ENCODE results near the gene CAMK1D. TPM values are rescaled to one million over a fixed set of nuclear protein-coding genes. Genes with fewer than 3 reads are reported as not detected.

Gene CAMK1D
- total and polyA plus RNA-seq, 2 donors (not counting 3 experiments of a cell fraction or from before 2014, with no cell fraction given): 0.37 to 4.2 TPM

DNA sequence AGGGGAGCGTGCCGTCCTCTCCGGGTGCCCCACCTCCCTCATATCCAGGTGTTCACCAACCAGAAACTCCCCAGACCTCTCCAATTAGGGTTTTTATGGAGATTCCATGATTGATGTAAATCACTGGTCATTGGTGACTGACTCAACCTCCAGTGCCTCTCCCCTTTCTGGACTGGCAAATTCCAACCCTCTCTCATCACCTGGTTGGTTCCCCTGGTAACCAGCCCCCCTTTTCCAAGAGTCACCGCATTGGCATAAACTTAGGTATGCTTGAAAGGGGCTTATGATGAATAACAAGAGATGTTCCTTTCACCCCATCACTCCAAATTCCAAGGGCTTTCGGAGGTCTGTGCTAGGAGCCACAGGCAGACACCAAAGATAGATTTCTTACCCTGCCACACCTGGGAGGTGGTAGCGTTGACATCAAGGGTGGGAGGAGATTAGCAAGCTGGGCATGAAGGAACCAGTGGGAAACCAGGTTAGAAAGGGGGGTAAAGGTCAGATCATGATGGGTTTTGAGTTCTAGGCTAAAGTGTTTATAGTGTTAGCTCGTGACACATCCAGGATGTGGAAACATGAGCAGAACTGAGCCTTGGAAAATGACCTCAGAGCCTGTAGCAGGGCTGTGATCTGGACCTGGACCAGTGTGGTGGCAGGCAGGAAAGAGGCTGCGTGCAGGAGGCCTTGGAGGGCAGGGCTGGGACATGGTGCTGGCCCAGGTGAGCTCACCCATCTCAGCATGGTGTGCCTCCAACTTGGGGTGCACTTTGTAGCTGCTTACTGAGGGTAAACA lies 45.1 kb downstream of the CAMK1D start:
- H2AFZ ChIP-seq (ENCODE audit: low read depth, low read length): no peak overlapping the region
- no peak overlapping the region for H3K4me2 ChIP-seq (ENCODE audit: insufficient read depth, low read length)
- peaks cover 0 to 2% of the 10 kb centered on the region in 2 experiments for H3K27me3 ChIP-seq (ENCODE audit: control insufficient read depth in 2 of 2, insufficient read depth in 2 of 2, low read length in 2 of 2)
- FAIRE-seq (no peak), DNase-seq (ENCODE audit: low read depth, low spot score) (no peak)
- intact Hi-C loops (cut with micrococcal nuclease): no loop called here
- no peak for TF ChIP-seq EZH2 (IDR thresholded peaks at IDR 0.05; ENCODE audit: borderline replicate concordance, low read depth, low read length, severe bottlenecking)
- TF ChIP-seq JUN (IDR thresholded peaks at IDR 0.05; ENCODE audit: borderline replicate concordance, insufficient read depth, insufficient read length, low read depth): no peak
- TF ChIP-seq, protein P1, sequence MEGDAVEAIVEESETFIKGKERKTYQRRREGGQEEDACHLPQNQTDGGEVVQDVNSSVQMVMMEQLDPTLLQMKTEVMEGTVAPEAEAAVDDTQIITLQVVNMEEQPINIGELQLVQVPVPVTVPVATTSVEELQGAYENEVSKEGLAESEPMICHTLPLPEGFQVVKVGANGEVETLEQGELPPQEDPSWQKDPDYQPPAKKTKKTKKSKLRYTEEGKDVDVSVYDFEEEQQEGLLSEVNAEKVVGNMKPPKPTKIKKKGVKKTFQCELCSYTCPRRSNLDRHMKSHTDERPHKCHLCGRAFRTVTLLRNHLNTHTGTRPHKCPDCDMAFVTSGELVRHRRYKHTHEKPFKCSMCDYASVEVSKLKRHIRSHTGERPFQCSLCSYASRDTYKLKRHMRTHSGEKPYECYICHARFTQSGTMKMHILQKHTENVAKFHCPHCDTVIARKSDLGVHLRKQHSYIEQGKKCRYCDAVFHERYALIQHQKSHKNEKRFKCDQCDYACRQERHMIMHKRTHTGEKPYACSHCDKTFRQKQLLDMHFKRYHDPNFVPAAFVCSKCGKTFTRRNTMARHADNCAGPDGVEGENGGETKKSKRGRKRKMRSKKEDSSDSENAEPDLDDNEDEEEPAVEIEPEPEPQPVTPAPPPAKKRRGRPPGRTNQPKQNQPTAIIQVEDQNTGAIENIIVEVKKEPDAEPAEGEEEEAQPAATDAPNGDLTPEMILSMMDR (IDR thresholded peaks at IDR 0.05; ENCODE audit: extremely low read depth in 1 of 2, insufficient read depth in 1 of 2, low read depth in 1 of 2, low read length in 2 of 2): no peak
- no peak for TF ChIP-seq MYC (IDR thresholded peaks at IDR 0.05; ENCODE audit: low read depth, low read length)
- TF ChIP-seq FOS (IDR thresholded peaks at IDR 0.05; ENCODE audit: borderline replicate concordance, insufficient read depth, low read length): no peak
- TF ChIP-seq, protein P2, sequence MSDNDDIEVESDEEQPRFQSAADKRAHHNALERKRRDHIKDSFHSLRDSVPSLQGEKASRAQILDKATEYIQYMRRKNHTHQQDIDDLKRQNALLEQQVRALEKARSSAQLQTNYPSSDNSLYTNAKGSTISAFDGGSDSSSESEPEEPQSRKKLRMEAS (IDR thresholded peaks at IDR 0.05; ENCODE audit: insufficient read depth, insufficient read length): no peak
- no peak for TF ChIP-seq POLR2AphosphoS5 (IDR thresholded peaks at IDR 0.05; ENCODE audit: insufficient read depth, low read depth, low read length)
- TF ChIP-seq GATA2 (IDR thresholded peaks at IDR 0.05; ENCODE audit: insufficient read depth, insufficient read length, low read depth, low read length): no peak
- no peak for TF ChIP-seq POLR2A (IDR thresholded peaks at IDR 0.05; ENCODE audit: low read depth, low read length)
- no peaks in the 10 kb centered on the region for H3K9me3 ChIP-seq (replicated peaks; ENCODE audit: control insufficient read depth, insufficient read depth, low read length)
- no peak overlapping the region for H3K27ac ChIP-seq (ENCODE audit: insufficient read depth, low read depth, low read length)
- H3K36me3 ChIP-seq (ENCODE audit: control insufficient read depth in 2 of 2, extremely low read depth in 1 of 2, insufficient read depth in 2 of 2, low read length in 2 of 2): no peaks in the 10 kb centered on the region
- no peaks in the 10 kb centered on the region for H3K79me2 ChIP-seq (ENCODE audit: control insufficient read depth, insufficient read depth, low read length)
- no peaks in the 10 kb centered on the region for H3K4me1 ChIP-seq (ENCODE audit: control insufficient read depth, extremely low read depth, insufficient read depth, low read length)
- H3K9ac ChIP-seq (replicated peaks; ENCODE audit: extremely low read depth, insufficient read depth, low read length): no peak overlapping the region
- H3K4me3 ChIP-seq (replicated peaks in 1 of 3; ENCODE audit: insufficient read depth in 1 of 3, low read depth in 1 of 3, low read length in 3 of 3): no peak overlapping the region
- H4K20me1 ChIP-seq (replicated peaks; ENCODE audit: control insufficient read depth, extremely low read depth, insufficient read depth, low read length): no peaks in the 10 kb centered on the region
- no peaks in the 10 kb centered on the region for H3K9me1 ChIP-seq (replicated peaks; ENCODE audit: control insufficient read depth, extremely low read depth, insufficient read depth, low read length)
- CTCF ChIA-PET: interaction anchor here (0.7 kb wide), 1 partner anchor 126 kb away, joined by 3 read pairs; no protein-coding TSS in a partner anchor
- POLR2A ChIA-PET: interaction anchor here (0.6 kb wide), 1 partner anchor 415 kb away, joined by 4 read pairs; no protein-coding TSS in a partner anchor
- BruUV-seq (replicated peaks): no TSS peak
- dilution Hi-C loops (cut with MboI; ENCODE audit: extremely low pct_ligation_motif_present, low sequenced_read_pairs): no loop called here

Data from endothelial cell of umbilical vein (primary cell).